Endothelial cell of umbilical vein (primary cell): ENCODE data around the gene CDCP2.

ENCODE experiments used
- CTCF ChIP-seq, 2 donors: IDR thresholded peaks; 1 replicate in 1 of 2; 2 replicates in 1 of 2; pipeline ENCODE4 v1.5.1; 2011; ENCODE audit warnings: low read length in 2 of 2, mild to moderate bottlenecking in 2 of 2, moderate library complexity in 2 of 2, control low read depth in 1 of 2, inconsistent platforms in 1 of 2, low read depth in 1 of 2; ENCODE audit not compliant: insufficient read depth in 1 of 2; ENCODE audit errors: extremely low read depth in 1 of 2
- FOS ChIP-seq: IDR thresholded peaks from 2 replicates; pipeline ENCODE4 v1.6.1; 2011; ENCODE audit warnings: mild to moderate bottlenecking, low read length, moderate library complexity, borderline replicate concordance; ENCODE audit not compliant: insufficient read depth
- POLR2A ChIP-seq: IDR thresholded peaks from 2 replicates; pipeline ENCODE4 v1.6.1; 2012; ENCODE audit warnings: low read depth, mild to moderate bottlenecking, control low read depth, low read length
- POLR2AphosphoS5 ChIP-seq: IDR thresholded peaks from 2 replicates; pipeline ENCODE4 v1.6.1; 2012; ENCODE audit warnings: low read depth, mild to moderate bottlenecking, control low read depth, low read length, moderate library complexity; ENCODE audit not compliant: insufficient read depth

GRCh38 chr1:54142146-54142900 lies 10.5 kb downstream of the CDCP2 start:
- no peak for TF ChIP-seq FOS
- no peak for TF ChIP-seq CTCF (IDR thresholded peaks at IDR 0.05; ENCODE audit: extremely low read depth in 1 of 2, insufficient read depth in 1 of 2, low read depth in 1 of 2, low read length in 2 of 2)
- TF ChIP-seq POLR2AphosphoS5 = no peak
- TF ChIP-seq POLR2A = no peak
